Measurements from ENCODE around the gene YDJC. TPM values are rescaled to one million over a fixed set of nuclear protein-coding genes. Genes with fewer than 3 reads are reported as not detected.

YDJC gene
- total and polyA plus RNA-seq, 2 of the 8 experiments (the other 6 are each of a cell fraction or from before 2014, with no cell fraction given): 36.7 to 45.2 TPM

DNA sequence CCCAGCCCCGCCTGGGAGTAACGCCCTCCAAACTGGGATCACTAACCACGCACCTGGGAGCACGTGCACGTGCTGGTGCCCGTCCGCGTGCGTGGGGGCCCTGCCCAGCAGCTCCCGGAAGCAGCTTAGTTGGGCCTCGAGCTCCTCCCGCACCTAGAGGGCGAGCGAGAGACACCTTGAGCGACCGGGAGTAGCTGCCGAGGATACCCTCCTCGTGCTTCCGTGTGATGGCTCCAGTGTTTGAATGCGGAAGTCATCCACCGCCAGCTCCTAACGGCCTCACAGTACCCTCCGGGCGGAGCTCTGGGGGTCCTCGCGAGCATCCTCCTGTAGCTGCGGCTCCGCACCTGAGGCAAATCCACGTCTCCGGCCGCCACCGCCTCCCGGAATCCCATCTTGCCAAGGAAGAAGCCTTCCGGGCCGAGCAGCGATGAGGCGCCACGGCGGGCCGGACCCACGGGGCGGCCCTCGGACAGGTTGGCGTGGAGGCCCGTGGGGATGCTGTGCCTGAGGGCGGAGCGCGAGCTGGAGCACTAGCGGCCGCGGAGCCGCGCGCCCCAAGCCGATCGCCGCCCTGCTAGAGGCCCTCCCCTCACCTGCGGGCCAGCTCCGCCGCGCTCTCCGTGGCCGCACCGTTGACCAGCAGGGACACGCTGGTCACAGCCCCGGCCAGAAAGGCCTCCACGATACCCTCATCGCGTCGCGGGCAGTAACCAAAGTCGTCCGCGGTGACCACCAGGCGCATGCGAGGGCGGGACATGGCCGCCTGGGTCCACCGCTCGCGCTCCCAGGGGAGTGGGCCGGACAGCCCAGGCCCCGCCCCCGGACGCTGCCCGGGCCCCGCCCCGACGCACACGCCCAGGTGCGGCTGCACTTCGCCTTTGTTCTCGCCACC lies at the start of gene YDJC (continued):
- no peak for TF ChIP-seq SP2 (IDR thresholded peaks at IDR 0.05; ENCODE audit: low read length)
- peak; percentile 74; the same call in 1 of the 2 replicates for TF ChIP-seq CREB1 (IDR thresholded peaks at IDR 0.05)
- TF ChIP-seq BACH1 (IDR thresholded peaks at IDR 0.05; ENCODE audit: low read length): peak; percentile 38; the same call in 1 of the 2 replicates
- TF ChIP-seq, protein P1, sequence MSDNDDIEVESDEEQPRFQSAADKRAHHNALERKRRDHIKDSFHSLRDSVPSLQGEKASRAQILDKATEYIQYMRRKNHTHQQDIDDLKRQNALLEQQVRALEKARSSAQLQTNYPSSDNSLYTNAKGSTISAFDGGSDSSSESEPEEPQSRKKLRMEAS (IDR thresholded peaks at IDR 0.05): peak; percentile 99
- TF ChIP-seq CEBPB (IDR thresholded peaks at IDR 0.05; ENCODE audit: low read depth, low read length): no peak
- TF ChIP-seq RXRA (IDR thresholded peaks at IDR 0.05; ENCODE audit: insufficient read depth, low read depth, low read length): 0 out of 2 replicates have a peak, but pooled peaks have one; percentile 3
- TF ChIP-seq RAD21 (IDR thresholded peaks at IDR 0.05 in 1 of 2, conservative IDR thresholded peaks at IDR 0.05 in 1 of 2; ENCODE audit: low read depth in 2 of 2, low read length in 2 of 2): peak; percentile 5 to 37; a peak in 1 of 4 replicates
- TF ChIP-seq CTBP2 (IDR thresholded peaks at IDR 0.05; ENCODE audit: borderline replicate concordance, insufficient read depth, insufficient read length, low read length): no peak
- no peak for TF ChIP-seq KDM5A (IDR thresholded peaks at IDR 0.05; ENCODE audit: low read length)
- peak; percentile 85 for TF ChIP-seq KDM4A (IDR thresholded peaks at IDR 0.05; ENCODE audit: low read depth, low read length, severe bottlenecking)
- no peak for TF ChIP-seq FOSL1 (IDR thresholded peaks at IDR 0.05; ENCODE audit: insufficient read depth, low read depth, low read length)
- TF ChIP-seq PHF8 (conservative IDR thresholded peaks at IDR 0.05; ENCODE audit: low read depth, low read length): peak; percentile 91
- no peak for TF ChIP-seq SUZ12 (IDR thresholded peaks at IDR 0.05; ENCODE audit: low read length)
- peak; percentile 56; the same call in 1 of the 2 replicates for TF ChIP-seq KDM1A (IDR thresholded peaks at IDR 0.05; ENCODE audit: borderline replicate concordance, low read length)
- TF ChIP-seq CBX5 (IDR thresholded peaks at IDR 0.05; ENCODE audit: low read depth, low read length): no peak
- TF ChIP-seq, protein P2, sequence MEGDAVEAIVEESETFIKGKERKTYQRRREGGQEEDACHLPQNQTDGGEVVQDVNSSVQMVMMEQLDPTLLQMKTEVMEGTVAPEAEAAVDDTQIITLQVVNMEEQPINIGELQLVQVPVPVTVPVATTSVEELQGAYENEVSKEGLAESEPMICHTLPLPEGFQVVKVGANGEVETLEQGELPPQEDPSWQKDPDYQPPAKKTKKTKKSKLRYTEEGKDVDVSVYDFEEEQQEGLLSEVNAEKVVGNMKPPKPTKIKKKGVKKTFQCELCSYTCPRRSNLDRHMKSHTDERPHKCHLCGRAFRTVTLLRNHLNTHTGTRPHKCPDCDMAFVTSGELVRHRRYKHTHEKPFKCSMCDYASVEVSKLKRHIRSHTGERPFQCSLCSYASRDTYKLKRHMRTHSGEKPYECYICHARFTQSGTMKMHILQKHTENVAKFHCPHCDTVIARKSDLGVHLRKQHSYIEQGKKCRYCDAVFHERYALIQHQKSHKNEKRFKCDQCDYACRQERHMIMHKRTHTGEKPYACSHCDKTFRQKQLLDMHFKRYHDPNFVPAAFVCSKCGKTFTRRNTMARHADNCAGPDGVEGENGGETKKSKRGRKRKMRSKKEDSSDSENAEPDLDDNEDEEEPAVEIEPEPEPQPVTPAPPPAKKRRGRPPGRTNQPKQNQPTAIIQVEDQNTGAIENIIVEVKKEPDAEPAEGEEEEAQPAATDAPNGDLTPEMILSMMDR (IDR thresholded peaks at IDR 0.05; ENCODE audit: control extremely low read depth in 1 of 3, insufficient read depth in 1 of 3, low read depth in 1 of 3, low read length in 3 of 3): peak; percentile 70 to 89 (median 73)
- TF ChIP-seq, protein P3, sequence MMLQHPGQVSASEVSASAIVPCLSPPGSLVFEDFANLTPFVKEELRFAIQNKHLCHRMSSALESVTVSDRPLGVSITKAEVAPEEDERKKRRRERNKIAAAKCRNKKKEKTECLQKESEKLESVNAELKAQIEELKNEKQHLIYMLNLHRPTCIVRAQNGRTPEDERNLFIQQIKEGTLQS (IDR thresholded peaks at IDR 0.05; ENCODE audit: insufficient read depth, low read depth, low read length): no peak
- TF ChIP-seq NRF1 (IDR thresholded peaks at IDR 0.05; ENCODE audit: low read depth, low read length): no peak

All from H1 (cell line).